ENCODE measurements around the gene UBASH3A. TPM values are rescaled to one million over a fixed set of nuclear protein-coding genes. Genes with fewer than 3 reads are reported as not detected.

Gene UBASH3A
- total and polyA plus RNA-seq, 2 donors (not counting 1 experiment from before 2014, with no cell fraction given) = 0.12 to 0.33 TPM

DNA sequence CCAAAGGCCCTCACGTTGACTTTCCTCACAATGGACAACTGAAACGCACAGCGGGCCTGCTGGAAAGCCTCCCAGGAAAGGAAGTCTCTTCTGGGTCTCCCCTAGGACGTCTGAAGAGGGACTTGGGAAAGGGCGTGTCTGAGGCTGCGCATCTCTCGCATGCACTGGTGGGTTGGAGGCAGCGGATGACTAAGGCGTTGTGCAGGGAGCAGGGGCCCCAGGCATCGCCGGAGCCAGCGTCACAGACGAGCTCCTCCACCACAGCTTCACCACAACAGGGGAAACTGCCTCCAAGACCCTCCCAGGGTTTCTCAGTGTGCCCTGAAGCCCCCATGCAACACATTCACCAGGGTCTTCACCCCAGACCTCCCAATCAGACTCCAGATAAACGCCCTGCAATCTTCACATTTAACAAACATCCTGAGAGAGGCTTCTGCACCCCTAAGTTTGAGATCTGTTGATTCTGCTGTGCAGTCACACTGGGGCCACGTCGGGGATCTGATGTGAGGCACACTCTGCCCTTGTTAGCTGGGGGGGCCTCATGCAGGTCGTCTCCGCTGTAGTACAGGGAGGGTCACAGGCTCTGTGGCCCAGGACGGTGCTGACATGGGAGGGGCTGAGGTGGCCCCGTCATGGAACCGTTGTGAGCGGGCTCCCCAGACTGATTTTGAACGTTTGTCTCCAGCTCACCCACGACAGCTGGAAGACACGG, 30.4 kb upstream of the UBASH3A start:
- peaks cover 19% of the 10 kb centered on the region for H3K27me3 Mint-ChIP-seq
- POLR2A ChIA-PET = no interaction called here
- intact Hi-C loops (cut with micrococcal nuclease) = no loop called here

DNA sequence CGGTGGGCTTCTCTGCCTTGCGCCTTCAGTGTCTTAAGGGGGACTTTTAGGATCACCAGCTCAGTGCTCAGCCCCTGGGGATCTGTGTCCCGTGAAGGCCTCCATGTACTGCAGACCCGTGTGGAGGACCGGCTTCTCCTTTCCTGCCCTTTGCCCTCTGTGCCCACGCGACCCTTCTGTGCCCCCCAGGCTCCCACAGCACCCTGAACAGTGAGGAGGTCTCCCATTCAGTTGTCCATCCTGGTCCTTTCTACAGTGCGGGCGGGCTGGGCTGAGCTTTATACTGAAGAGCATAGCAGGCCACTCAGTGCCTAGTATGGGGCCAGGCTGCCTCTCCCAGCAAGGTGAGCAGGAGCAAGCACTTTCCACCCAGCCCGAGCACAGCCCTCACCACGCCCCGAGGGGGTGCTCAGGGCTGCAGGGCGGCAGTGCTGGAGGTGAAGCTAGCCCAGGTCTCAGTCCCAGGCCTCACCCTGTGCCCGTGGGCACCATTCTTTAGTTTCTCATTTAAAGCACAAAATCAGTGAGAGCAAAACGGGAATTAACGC, 29.7 kb upstream of the UBASH3A start:
- CTCF ChIA-PET = interaction anchor here (2.0 kb wide), 1 partner anchor 36 kb away, joined by 5 read pairs; no protein-coding TSS in a partner anchor
- intact Hi-C loops (cut with micrococcal nuclease) = no loop called here

More for the DNA sequence above, 30.4 kb upstream of the UBASH3A start:
- CTCF ChIA-PET = interaction anchor here (0.6 to 2.0 kb wide), 2 partner anchors 36 to 391 kb away, joined by 3 to 5 read pairs; no protein-coding TSS in a partner anchor
- Histone ChIP-seq H3K9me3 (ENCODE audit: control extremely low read depth in 1 of 3, control insufficient read depth in 2 of 3, insufficient read depth in 1 of 3, low read length in 2 of 3) (no peaks in the 10 kb centered on the region), H3K4me3 (ENCODE audit: control extremely low read depth in 1 of 5, extremely low read depth in 1 of 5, insufficient read depth in 1 of 5, low read depth in 2 of 5, low read length in 4 of 5) (no peak overlapping the region), H3K27ac (ENCODE audit: low read length in 2 of 2) (no peak overlapping the region), H3K36me3 (replicated peaks in 1 of 2; ENCODE audit: control extremely low read depth in 1 of 2, control insufficient read depth in 1 of 2, extremely low read depth in 1 of 2, insufficient read depth in 2 of 2, low read length in 1 of 2) (no peaks in the 10 kb centered on the region), H3K79me2 (ENCODE audit: control insufficient read depth, insufficient read depth, low read length) (no peaks in the 10 kb centered on the region), H3K4me1 (ENCODE audit: control insufficient read depth in 2 of 2, insufficient read depth in 2 of 2, low read length in 2 of 2) (no peaks in the 10 kb centered on the region), H4K20me1 (ENCODE audit: control insufficient read depth, insufficient read depth, low read length, poor library complexity, severe bottlenecking) (no peaks in the 10 kb centered on the region), H3K27me3 (replicated peaks in 1 of 4; ENCODE audit: control extremely low read depth in 1 of 4, control insufficient read depth in 3 of 4, insufficient read depth in 4 of 4, low read length in 3 of 4) (peaks cover 0 to 14% (median 0%) of the 10 kb centered on the region in 4 experiments), H2AFZ (ENCODE audit: insufficient read depth, low read depth, low read length, poor library complexity, severe bottlenecking) (no peak overlapping the region), H3K9ac (ENCODE audit: low read length) (no peak overlapping the region), H3K4me2 (replicated peaks; ENCODE audit: low read depth, low read length, poor library complexity, severe bottlenecking) (no peak overlapping the region)
- H3K27ac Mint-ChIP-seq = no peak overlapping the region
- DNase-seq (no peak), ATAC-seq (ENCODE audit: low read depth) (no peak)
- WGBS (ENCODE audit: insufficient coverage) = 87% methylated on average over 20 of the region's 25 CpGs
- no peaks in the 10 kb centered on the region for H3K4me1 Mint-ChIP-seq
- TF ChIP-seq, protein P1, sequence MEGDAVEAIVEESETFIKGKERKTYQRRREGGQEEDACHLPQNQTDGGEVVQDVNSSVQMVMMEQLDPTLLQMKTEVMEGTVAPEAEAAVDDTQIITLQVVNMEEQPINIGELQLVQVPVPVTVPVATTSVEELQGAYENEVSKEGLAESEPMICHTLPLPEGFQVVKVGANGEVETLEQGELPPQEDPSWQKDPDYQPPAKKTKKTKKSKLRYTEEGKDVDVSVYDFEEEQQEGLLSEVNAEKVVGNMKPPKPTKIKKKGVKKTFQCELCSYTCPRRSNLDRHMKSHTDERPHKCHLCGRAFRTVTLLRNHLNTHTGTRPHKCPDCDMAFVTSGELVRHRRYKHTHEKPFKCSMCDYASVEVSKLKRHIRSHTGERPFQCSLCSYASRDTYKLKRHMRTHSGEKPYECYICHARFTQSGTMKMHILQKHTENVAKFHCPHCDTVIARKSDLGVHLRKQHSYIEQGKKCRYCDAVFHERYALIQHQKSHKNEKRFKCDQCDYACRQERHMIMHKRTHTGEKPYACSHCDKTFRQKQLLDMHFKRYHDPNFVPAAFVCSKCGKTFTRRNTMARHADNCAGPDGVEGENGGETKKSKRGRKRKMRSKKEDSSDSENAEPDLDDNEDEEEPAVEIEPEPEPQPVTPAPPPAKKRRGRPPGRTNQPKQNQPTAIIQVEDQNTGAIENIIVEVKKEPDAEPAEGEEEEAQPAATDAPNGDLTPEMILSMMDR (IDR thresholded peaks at IDR 0.05) = no peak
- TF ChIP-seq EZH2 (IDR thresholded peaks at IDR 0.05; ENCODE audit: borderline replicate concordance, insufficient read depth, low read depth, low read length, poor library complexity, severe bottlenecking) = no peak
- H3K9me3 Mint-ChIP-seq (ENCODE audit: insufficient read depth) = no peaks in the 10 kb centered on the region
- no peak overlapping the region for H3K4me3 Mint-ChIP-seq

More for the DNA sequence above, 29.7 kb upstream of the UBASH3A start:
- no peak overlapping the region for H3K4me3 ChIP-seq (ENCODE audit: control extremely low read depth in 1 of 5, extremely low read depth in 1 of 5, insufficient read depth in 1 of 5, low read depth in 2 of 5, low read length in 4 of 5)
- no peak overlapping the region for H3K4me2 ChIP-seq (replicated peaks; ENCODE audit: low read depth, low read length, poor library complexity, severe bottlenecking)
- no peak overlapping the region for H3K27ac ChIP-seq (ENCODE audit: low read length in 2 of 2)
- Mint-ChIP-seq H3K9me3 (ENCODE audit: insufficient read depth) (no peaks in the 10 kb centered on the region), H3K4me1 (no peaks in the 10 kb centered on the region), H3K4me3 (no peak overlapping the region), H3K27ac (no peak overlapping the region), H3K27me3 (peaks cover 19% of the 10 kb centered on the region)
- ATAC-seq (ENCODE audit: low read depth) (no peak), DNase-seq (no peak)
- H3K27me3 ChIP-seq (replicated peaks in 1 of 4; ENCODE audit: control extremely low read depth in 1 of 4, control insufficient read depth in 3 of 4, insufficient read depth in 4 of 4, low read length in 3 of 4) = peaks cover 0 to 14% (median 0%) of the 10 kb centered on the region in 4 experiments
- H3K79me2 ChIP-seq (ENCODE audit: control insufficient read depth, insufficient read depth, low read length) = no peaks in the 10 kb centered on the region
- no peaks in the 10 kb centered on the region for H3K36me3 ChIP-seq (replicated peaks in 1 of 2; ENCODE audit: control extremely low read depth in 1 of 2, control insufficient read depth in 1 of 2, extremely low read depth in 1 of 2, insufficient read depth in 2 of 2, low read length in 1 of 2)
- H3K9ac ChIP-seq (ENCODE audit: low read length) = no peak overlapping the region
- H4K20me1 ChIP-seq (ENCODE audit: control insufficient read depth, insufficient read depth, low read length, poor library complexity, severe bottlenecking) = no peaks in the 10 kb centered on the region
- POLR2A ChIA-PET = no interaction called here
- WGBS (ENCODE audit: insufficient coverage) = 92% methylated on average over 15 of the region's 16 CpGs
- H3K9me3 ChIP-seq (ENCODE audit: control extremely low read depth in 1 of 3, control insufficient read depth in 2 of 3, insufficient read depth in 1 of 3, low read length in 2 of 3) = no peaks in the 10 kb centered on the region
- H2AFZ ChIP-seq (ENCODE audit: insufficient read depth, low read depth, low read length, poor library complexity, severe bottlenecking) = no peak overlapping the region
- TF ChIP-seq, protein P1 (IDR thresholded peaks at IDR 0.05) = no peak
- TF ChIP-seq EZH2 (IDR thresholded peaks at IDR 0.05; ENCODE audit: borderline replicate concordance, insufficient read depth, low read depth, low read length, poor library complexity, severe bottlenecking) = no peak
- no peaks in the 10 kb centered on the region for H3K4me1 ChIP-seq (ENCODE audit: control insufficient read depth in 2 of 2, insufficient read depth in 2 of 2, low read length in 2 of 2)

All from B cell (primary cell).